ENCODE data around the gene LRMDA.

- TF ChIP-seq POLR2A (IDR thresholded peaks at IDR 0.05) (no peak), CTCF (IDR thresholded peaks at IDR 0.05) (no peak), POLR2AphosphoS5 (IDR thresholded peaks at IDR 0.05) (no peak)
These were observed 120.7 kb downstream of the LRMDA start for GRCh38 chr10:75552171-75552570.
